Stimulated activated CD4-positive, alpha-beta T cell treated with anti-CD3 and anti-CD28 coated beads, Interleukin-15, amount 100 ng/mL, for 48 hours (primary cell): ENCODE measurements around the gene ANGPTL7.
A peak's percentile ranks its signal among the peaks of the same experiment; 100 is the strongest.
"Not testable (repeated sequence)": the region's sequence is repeated elsewhere in the genome, so short reads cannot be mapped to it uniquely, and the experiment has no call there.

Source experiments
- DNase-seq, 2 donors: peaks; one replicate each; pipeline ENCODE4 v3.0.0-alpha.2; 2020; ENCODE audit warnings: low read depth in 2 of 2

ANGPTL7 gene

DNA sequence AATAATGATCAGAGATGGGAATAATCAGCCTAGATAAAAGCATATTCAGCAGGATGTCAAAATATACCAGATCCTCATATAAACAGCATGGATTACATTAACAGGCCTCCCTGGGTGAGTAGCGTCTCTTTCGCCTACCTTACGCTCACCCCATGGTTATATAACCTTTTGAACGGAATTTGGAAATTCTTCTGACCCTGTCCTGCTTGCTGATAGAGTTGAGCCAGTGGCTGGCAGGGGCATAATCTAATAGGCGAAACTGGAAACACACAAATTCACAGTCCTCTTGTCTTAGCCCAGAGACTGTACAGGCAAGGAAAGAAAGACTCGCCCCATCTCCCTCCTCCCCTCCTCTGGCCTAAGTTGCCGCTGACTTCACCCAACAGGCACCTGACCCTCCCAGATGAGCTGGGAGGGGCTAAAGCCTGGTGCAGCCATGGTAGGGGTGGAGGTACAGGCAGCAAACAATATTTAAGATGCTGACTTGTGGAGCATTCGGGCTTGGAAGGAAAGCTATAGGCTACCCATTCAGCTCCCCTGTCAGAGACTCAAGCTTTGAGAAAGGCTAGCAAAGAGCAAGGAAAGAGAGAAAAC, at the start of gene ANGPTL7:
Gene ANGPTL7 (plus strand): TSS at position 498 of the 594 bp plus-strand sequence. CDS start 225 bp downstream, outside the sequence.
- DNase-seq, result no peak

DNA sequence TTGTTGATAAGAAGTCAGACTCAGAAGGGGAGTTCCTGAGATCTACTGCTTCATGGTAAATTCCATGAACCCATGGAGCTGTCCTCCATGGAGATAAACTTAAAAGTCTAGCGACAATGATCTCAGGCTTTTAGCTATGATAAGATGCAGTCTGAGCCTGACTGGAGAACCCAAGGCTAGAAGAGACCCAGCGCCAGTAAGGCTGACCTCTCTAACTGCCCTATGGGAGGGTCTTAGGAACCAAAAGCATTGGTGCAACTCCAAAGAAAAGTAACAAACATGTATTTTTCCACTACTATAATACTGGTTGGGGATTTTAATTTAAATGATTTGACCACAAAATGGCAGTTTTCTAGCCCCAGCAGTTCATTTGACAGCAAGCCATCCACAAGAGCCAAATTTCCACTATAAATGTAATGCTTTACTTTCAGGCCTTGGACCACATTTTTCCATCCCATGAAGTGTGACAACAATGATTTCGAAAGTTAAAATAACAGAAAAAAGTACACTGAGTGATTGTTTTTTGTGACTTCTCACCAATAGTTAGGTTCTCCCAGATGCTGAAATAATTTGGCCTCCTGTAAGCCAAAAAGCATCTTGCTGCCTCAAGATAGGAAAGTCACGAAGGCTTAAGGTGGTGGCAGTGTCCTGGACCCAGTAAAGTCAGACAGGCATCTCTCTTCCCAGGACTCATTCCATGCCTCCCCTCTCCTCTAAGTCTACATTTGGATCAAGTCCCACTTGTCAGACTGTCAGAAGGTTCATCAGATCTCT, 46.4 kb upstream of the ANGPTL7 start:
- no peak for DNase-seq

GRCh38 chr1:11143401-11143800, 45.8 kb upstream of the ANGPTL7 start:
- DNase-seq, result no peak

- DNase-seq, result no peak
Observed at GRCh38 chr1:11143907-11144306, 45.2 kb upstream of the ANGPTL7 start.

DNA sequence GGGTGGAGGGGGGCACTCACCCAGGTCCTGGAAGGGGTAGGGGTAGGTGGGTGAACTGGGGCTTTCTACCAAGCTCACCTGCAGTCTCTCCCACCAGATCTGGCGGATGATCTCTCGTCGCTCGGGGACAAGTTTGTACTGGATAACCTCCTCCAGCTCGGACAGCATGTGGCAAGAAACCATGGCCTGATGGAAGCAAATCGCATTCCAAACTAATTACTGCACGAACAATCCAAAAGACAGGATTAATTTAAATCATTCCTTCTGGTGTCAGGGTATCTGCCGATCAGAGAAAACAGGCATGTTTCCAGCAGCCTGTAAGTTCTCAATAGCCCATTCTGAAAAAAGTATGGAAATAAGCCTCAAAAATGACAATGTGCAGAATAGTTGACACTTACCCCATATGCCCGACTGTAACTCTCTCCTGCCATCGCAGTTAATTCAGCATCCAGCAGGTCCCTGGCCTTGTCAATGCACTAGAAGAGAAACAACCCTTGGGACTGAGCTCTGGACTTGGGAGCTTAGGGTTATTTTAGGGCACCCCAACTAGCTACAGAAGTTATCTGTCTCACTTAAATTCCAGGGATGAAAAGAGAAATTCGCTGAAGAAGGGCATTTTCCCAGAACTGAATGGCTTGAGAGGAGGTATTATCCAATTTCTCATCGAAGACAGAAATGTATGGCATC, 44.4 kb upstream of the ANGPTL7 start:
- DNase-seq, result no peak

DNA sequence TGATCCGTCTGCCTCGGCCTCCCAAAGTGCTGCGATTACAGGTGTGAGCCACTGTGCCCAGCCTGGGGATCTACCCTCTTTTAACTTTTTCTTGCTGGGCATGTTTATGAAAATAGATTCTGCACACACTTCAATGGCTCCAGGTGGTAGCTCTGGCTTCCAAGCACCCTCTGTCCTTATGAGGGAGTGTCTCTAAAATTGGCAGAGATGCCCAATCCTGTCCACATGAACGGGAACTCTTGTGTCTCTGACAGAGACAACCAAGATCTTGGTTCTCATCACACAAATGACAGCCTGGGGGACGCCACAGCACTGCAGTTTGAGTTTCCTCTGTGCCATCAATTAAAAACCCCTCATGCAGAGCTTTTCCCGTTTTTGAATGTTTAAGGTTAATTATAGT, 43.4 kb upstream of the ANGPTL7 start:
- no peak for DNase-seq

- no peak for DNase-seq
Observed at GRCh38 chr1:11147197-11147770, 41.9 kb upstream of the ANGPTL7 start.

GRCh38 chr1:11150326-11150725, 38.8 kb upstream of the ANGPTL7 start:
- no peak for DNase-seq

GRCh38 chr1:11151114-11151513, 38.0 kb upstream of the ANGPTL7 start:
- no peak for DNase-seq

- DNase-seq, result no peak
Observed at GRCh38 chr1:11151826-11152612, 37.1 kb upstream of the ANGPTL7 start.

GRCh38 chr1:11152755-11153154, 36.4 kb upstream of the ANGPTL7 start:
- DNase-seq, result no peak

DNA sequence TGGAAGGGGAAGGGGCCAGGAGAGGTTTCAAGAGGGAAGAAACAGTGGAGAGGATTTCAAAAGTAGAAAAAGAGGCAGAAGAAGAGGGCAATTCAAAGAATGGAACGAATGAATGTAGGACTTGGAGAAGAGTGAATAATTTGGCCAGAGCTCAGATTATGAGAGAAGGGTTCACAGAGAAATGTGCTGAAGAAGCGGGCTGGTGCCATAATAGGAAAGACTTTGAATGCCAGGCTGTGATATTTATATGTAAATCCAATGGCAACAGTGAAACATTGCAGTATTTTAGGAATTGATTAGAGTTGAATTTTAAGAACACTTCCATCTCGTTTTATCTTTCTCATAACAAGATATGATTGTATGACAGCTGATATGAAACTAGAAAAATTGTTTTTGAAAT, 36.0 kb upstream of the ANGPTL7 start:
- DNase-seq, result no peak

DNA sequence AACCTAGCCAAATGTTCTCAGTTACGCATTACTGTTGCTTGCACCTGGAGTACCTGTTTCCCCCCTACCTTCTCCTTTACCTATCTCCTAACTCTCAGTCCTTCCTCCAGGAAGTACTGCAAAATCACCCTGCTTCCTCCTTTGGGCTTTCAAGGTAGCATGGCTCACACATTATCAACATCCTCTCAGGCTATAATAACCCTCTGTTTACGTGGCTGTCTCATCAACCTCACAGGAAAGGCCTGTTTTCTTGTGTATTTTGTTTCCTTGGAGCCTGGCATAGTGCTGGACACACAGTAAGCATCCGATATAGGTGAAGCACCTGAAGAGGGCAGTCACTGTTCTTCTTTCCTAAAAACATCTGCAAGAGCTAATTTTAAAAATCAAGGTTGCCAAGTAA, 32.7 kb upstream of the ANGPTL7 start:
- DNase-seq, result no peak

- peak in 1 of 2 donors; percentile 5 for DNase-seq
Observed at GRCh38 chr1:11156963-11157362, 32.2 kb upstream of the ANGPTL7 start.

DNA sequence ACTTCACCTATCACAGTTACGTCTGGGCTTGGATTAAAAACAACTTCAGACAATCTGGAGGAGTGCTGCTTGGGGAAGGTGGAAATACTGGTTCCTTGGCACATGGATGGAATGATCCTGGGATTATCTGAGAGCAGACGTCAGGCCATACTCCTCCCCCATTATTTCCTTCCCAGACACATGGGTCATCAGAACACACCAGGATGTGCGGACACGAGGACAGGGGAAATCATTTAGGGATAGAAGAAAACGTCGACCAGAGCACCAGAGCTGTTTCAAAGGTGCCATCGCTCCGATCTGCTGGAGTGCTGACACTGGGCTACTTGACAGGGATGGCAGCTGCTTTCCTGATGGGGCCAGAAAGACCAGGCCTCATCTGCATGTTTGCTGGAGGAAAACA, 31.8 kb upstream of the ANGPTL7 start:
- no peak for DNase-seq

DNA sequence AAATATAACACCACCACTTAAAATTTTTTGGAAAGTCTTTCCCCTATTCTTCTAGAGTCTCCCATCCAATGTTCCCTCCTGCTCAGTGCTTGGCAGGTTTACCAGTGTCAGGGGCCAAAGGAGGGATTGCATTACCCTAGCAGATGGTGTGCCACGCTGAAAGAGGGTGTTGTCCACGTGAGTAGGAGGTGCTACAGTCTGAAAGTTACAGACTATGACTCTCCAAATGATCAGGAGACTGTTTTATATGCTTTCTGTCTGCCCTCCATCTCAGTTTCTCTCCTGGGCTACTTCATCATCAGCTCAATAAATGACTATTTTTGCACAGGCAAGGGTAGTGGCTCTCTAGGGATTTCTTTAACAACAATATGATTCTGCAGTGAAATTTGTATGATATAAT, 31.3 kb upstream of the ANGPTL7 start:
- no peak for DNase-seq

DNA sequence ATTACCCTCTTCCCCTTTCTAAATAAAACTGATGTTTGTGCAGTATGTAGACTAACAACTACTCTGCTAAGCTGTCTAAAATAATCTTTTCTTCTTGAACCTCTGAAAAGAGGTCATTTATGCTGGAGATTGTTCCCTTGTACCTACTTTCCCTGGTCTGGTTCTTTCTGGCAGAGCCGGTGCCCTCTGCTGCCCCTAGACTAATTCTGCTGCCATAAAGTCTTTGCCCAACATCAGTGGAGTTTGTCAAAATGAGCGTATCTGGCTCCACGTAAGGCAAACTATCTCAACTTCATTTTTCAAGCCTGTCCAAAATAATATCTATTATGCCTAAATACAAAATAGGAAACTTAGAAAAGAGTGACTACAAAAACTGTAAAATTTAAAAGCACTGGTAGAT, 30.9 kb upstream of the ANGPTL7 start:
- DNase-seq, result no peak

GRCh38 chr1:11158720-11159321, 30.3 kb upstream of the ANGPTL7 start:
- DNase-seq, result no peak

DNA sequence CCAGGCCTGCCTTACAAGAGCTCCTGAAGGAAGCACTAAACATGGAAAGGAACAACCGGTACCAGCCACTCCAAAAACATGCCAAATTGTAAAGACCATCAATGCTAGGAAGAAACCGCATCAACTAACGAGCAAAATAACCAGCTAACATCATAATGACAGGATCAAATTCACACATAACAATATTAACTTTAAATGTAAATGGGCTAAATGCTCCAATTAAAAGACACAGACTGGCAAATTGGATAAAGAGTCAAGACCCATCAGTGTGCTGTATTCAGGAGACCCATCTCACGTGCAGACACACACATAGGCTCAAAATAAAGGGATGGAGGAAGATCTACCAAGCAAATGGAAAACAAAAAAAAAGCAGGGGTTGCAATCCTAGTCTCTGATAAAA, 26.4 kb upstream of the ANGPTL7 start:
- not testable (repeated sequence) for DNase-seq

GRCh38 chr1:11166744-11167143, 22.4 kb upstream of the ANGPTL7 start:
- DNase-seq, result not testable (repeated sequence)

DNA sequence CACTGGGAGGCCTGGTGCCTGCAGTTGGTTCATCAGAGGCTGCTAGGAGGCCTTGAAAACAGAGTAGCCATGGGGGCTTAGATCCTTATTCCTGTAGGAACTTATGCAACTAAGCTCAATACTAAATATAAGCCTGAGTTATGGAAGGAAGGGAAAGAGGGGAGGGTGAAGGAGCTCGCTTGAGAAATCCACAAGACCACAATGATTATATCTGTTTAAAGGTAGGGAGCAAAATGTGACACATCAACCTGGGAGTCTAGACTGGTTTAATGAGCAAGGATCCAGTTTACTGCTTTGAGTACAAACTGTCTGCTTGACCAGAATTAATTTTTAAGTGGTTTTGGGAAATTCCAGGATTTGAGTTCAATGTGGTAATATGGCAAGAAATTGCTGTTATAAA, 20.4 kb upstream of the ANGPTL7 start:
- DNase-seq, result no peak
